22Rv1 (cell line): ENCODE data around the gene NCKAP5.

Source experiments
- H3K27ac ChIP-seq: fragments of 450-650 bp; 2 replicates; pipeline ENCODE4 v1.5.1; 2017
- CTCF ChIP-seq: fragments of 450-650 bp; IDR thresholded peaks from 2 replicates; pipeline ENCODE4 v1.5.1; 2017; ENCODE audit warnings: mild to moderate bottlenecking
- ZFX ChIP-seq: fragments of 450-650 bp; IDR thresholded peaks from 2 replicates; pipeline ENCODE4 v1.6.1; 2017; ENCODE audit warnings: antibody characterized with exemption, borderline replicate concordance

Gene NCKAP5

GRCh38 chr2:133515271-133515670, 53.0 kb downstream of the NCKAP5 start:
- no peak for TF ChIP-seq ZFX
- no peak for TF ChIP-seq CTCF
- no peak overlapping the region for H3K27ac ChIP-seq

- no peak for TF ChIP-seq CTCF
- no peak for TF ChIP-seq ZFX
- H3K27ac ChIP-seq: no peak overlapping the region
These were observed 54.4 kb downstream of the NCKAP5 start for GRCh38 chr2:133513893-133514292.

GRCh38 chr2:133512121-133512520, 56.1 kb downstream of the NCKAP5 start:
- no peak overlapping the region for H3K27ac ChIP-seq

GRCh38 chr2:133511679-133512078, 56.6 kb downstream of the NCKAP5 start:
- H3K27ac ChIP-seq: no peak overlapping the region
- TF ChIP-seq CTCF (no peak), ZFX (no peak)

More at GRCh38 chr2:133512121-133512520, 56.1 kb downstream of the NCKAP5 start:
- TF ChIP-seq CTCF (no peak), ZFX (no peak)

- TF ChIP-seq ZFX (no peak), CTCF (no peak)
- no peak overlapping the region for H3K27ac ChIP-seq
These were observed 58.5 kb downstream of the NCKAP5 start for GRCh38 chr2:133509777-133510176.

GRCh38 chr2:133508546-133509165, 59.6 kb downstream of the NCKAP5 start:
- H3K27ac ChIP-seq: no peak overlapping the region
- no peak for TF ChIP-seq CTCF
- no peak for TF ChIP-seq ZFX

- no peak overlapping the region for H3K27ac ChIP-seq
- no peak for TF ChIP-seq CTCF
These were observed 61.3 kb downstream of the NCKAP5 start for GRCh38 chr2:133506996-133507395.
